Cardiac muscle cell (in vitro differentiated cells and primary cell): Measurements from ENCODE around the gene EGF. TPM values are rescaled to one million over a fixed set of nuclear protein-coding genes. Genes with fewer than 3 reads are reported as not detected.

Experiments used
- DNase-seq, 2 donors: peaks; one replicate each; pipeline versions ENCODE4 v3.0.0 to v3.0.0-alpha.2; 2010 to 2017; ENCODE audit warnings: low read depth in 1 of 2, low spot score in 1 of 2
- H3K27ac ChIP-seq: fragments of 200-600 bp; sonication (generic); 2 replicates; pipeline ENCODE4 v1.5.1; 2016
- H3K27me3 ChIP-seq: fragments of 200-600 bp; sonication (generic); 2 replicates; pipeline ENCODE4 v1.6.0; 2016; ENCODE audit warnings: control low read depth
- H3K36me3 ChIP-seq: fragments of 200-600 bp; sonication (generic); 2 replicates; pipeline ENCODE4 v1.5.1; 2016; ENCODE audit warnings: control low read depth
- H3K4me1 ChIP-seq: fragments of 200-600 bp; sonication (generic); 2 replicates; pipeline ENCODE4 v1.8.1; 2017; ENCODE audit warnings: low read depth, mild to moderate bottlenecking, mixed run types
- H3K4me3 ChIP-seq: fragments of 200-600 bp; sonication (generic); 2 replicates; pipeline ENCODE4 v1.5.1; 2016; ENCODE audit warnings: mild to moderate bottlenecking
- H3K9me3 ChIP-seq: fragments of 200-600 bp; sonication (generic); 2 replicates; pipeline ENCODE4 v1.5.1; 2017; ENCODE audit warnings: low read depth, mild to moderate bottlenecking, control low read depth
- CTCF ChIP-seq: IDR thresholded peaks from 2 replicates; pipeline ENCODE4 v1.5.1; 2012; ENCODE audit warnings: low read depth, mild to moderate bottlenecking, low read length
- polyA plus RNA-seq: library from polyadenylated mRNA; unstranded; fragments of >200 nt; fragmentation: Nextera tagmentation; extraction: Ambion mirVana; gene quantifications from 2 replicates; pipeline ENCODE4 v1.2.1, GENCODE V29; 2016
- total RNA-seq: library from RNA; depleted of rRNA; stranded (reverse); fragments of >200 nt; gene quantifications from 2 replicates; pipeline ENCODE4 v1.2.3, GENCODE V29; 2016

EGF gene
- total and polyA plus RNA-seq, 2 experiments from 2014 or later: 3.0 to 11.0 TPM

- Histone ChIP-seq H3K4me1 (peaks cover 33% of the 10 kb centered on the region), H3K27ac (no peak overlapping the region), H3K36me3 (no peaks in the 10 kb centered on the region), H3K9me3 (no peaks in the 10 kb centered on the region), H3K4me3 (no peak overlapping the region), H3K27me3 (no peaks in the 10 kb centered on the region)
- TF ChIP-seq CTCF: no peak
- DNase-seq: no peak
Observed at GRCh38 chr4:109915385-109916026, 2.8 kb downstream of the EGF start.

GRCh38 chr4:109916027-109916409, 3.3 kb downstream of the EGF start:
- H3K9me3 ChIP-seq: no peaks in the 10 kb centered on the region
- H3K36me3 ChIP-seq: no peaks in the 10 kb centered on the region
- no peaks in the 10 kb centered on the region for H3K27me3 ChIP-seq
- no peak for TF ChIP-seq CTCF
- H3K4me1 ChIP-seq: peaks cover 33% of the 10 kb centered on the region
- H3K4me3 ChIP-seq: no peak overlapping the region
- no peak overlapping the region for H3K27ac ChIP-seq
- no peak for DNase-seq

- H3K4me3 ChIP-seq: no peak overlapping the region
- H3K36me3 ChIP-seq: no peaks in the 10 kb centered on the region
- H3K27ac ChIP-seq: no peak overlapping the region
- DNase-seq: peak in 1 of 2 donors; percentile 57
- H3K27me3 ChIP-seq: no peaks in the 10 kb centered on the region
- no peaks in the 10 kb centered on the region for H3K4me1 ChIP-seq
- TF ChIP-seq CTCF: no peak
- no peaks in the 10 kb centered on the region for H3K9me3 ChIP-seq
Observed at GRCh38 chr4:109921384-109921808, 8.7 kb downstream of the EGF start.

GRCh38 chr4:109925396-109925795, 12.7 kb downstream of the EGF start:
- DNase-seq: no peak
- H3K36me3 ChIP-seq: no peaks in the 10 kb centered on the region
- no peaks in the 10 kb centered on the region for H3K4me1 ChIP-seq
- no peak for TF ChIP-seq CTCF
- no peak overlapping the region for H3K4me3 ChIP-seq
- no peaks in the 10 kb centered on the region for H3K9me3 ChIP-seq
- no peak overlapping the region for H3K27ac ChIP-seq
- no peaks in the 10 kb centered on the region for H3K27me3 ChIP-seq

- no peak for DNase-seq
- no peak for TF ChIP-seq CTCF
- H3K4me1 ChIP-seq: no peaks in the 10 kb centered on the region
- no peak overlapping the region for H3K4me3 ChIP-seq
- H3K36me3 ChIP-seq: no peaks in the 10 kb centered on the region
- H3K27ac ChIP-seq: no peak overlapping the region
- H3K27me3 ChIP-seq: no peaks in the 10 kb centered on the region
- H3K9me3 ChIP-seq: no peaks in the 10 kb centered on the region
Observed at GRCh38 chr4:109928327-109929045, 15.8 kb downstream of the EGF start.
